IPS-18a (cell line): ENCODE data around the gene RANBP9.

ENCODE experiments used
- H3K27ac ChIP-seq: one replicate; pipeline ENCODE4 v1.5.1; 2013; ENCODE audit warnings: low read length
- H3K27me3 ChIP-seq: one replicate; pipeline ENCODE4 v1.6.1; 2013; ENCODE audit warnings: mild to moderate bottlenecking, low read length; ENCODE audit not compliant: control insufficient read depth, insufficient read depth
- H3K36me3 ChIP-seq: one replicate; pipeline ENCODE4 v1.6.1; 2013; ENCODE audit warnings: low read depth, low read length; ENCODE audit not compliant: control insufficient read depth
- H3K4me1 ChIP-seq: one replicate; pipeline ENCODE4 v1.6.1; 2013; ENCODE audit warnings: low read depth, low read length; ENCODE audit not compliant: control insufficient read depth
- H3K4me3 ChIP-seq: one replicate; pipeline ENCODE4 v1.5.1; 2013; ENCODE audit warnings: low read length
- H3K9ac ChIP-seq: one replicate; pipeline ENCODE4 v1.6.1; 2013; ENCODE audit warnings: mild to moderate bottlenecking, low read length, moderate library complexity
- H3K9me3 ChIP-seq: one replicate; pipeline ENCODE4 v1.6.1; 2013; ENCODE audit warnings: low read depth, low read length; ENCODE audit not compliant: control insufficient read depth

RANBP9 gene

GRCh38 chr6:13729891-13730290, 18.3 kb upstream of the RANBP9 start:
- H3K4me1 ChIP-seq = no peaks in the 10 kb centered on the region
- no peak overlapping the region for H3K27ac ChIP-seq
- no peaks in the 10 kb centered on the region for H3K36me3 ChIP-seq
- no peaks in the 10 kb centered on the region for H3K27me3 ChIP-seq
- H3K9ac ChIP-seq = no peak overlapping the region
- H3K4me3 ChIP-seq = no peak overlapping the region
- no peaks in the 10 kb centered on the region for H3K9me3 ChIP-seq

- no peak overlapping the region for H3K4me3 ChIP-seq
- no peak overlapping the region for H3K27ac ChIP-seq
- no peaks in the 10 kb centered on the region for H3K4me1 ChIP-seq
- H3K27me3 ChIP-seq = no peaks in the 10 kb centered on the region
- H3K9ac ChIP-seq = no peak overlapping the region
- H3K36me3 ChIP-seq = no peaks in the 10 kb centered on the region
- no peaks in the 10 kb centered on the region for H3K9me3 ChIP-seq
Measured at GRCh38 chr6:13725570-13725969, 13.9 kb upstream of the RANBP9 start.

GRCh38 chr6:13725052-13725451, 13.4 kb upstream of the RANBP9 start:
- Histone ChIP-seq H3K9ac (no peak overlapping the region), H3K4me1 (no peaks in the 10 kb centered on the region), H3K36me3 (no peaks in the 10 kb centered on the region), H3K27ac (no peak overlapping the region), H3K9me3 (no peaks in the 10 kb centered on the region), H3K27me3 (no peaks in the 10 kb centered on the region), H3K4me3 (no peak overlapping the region)

DNA sequence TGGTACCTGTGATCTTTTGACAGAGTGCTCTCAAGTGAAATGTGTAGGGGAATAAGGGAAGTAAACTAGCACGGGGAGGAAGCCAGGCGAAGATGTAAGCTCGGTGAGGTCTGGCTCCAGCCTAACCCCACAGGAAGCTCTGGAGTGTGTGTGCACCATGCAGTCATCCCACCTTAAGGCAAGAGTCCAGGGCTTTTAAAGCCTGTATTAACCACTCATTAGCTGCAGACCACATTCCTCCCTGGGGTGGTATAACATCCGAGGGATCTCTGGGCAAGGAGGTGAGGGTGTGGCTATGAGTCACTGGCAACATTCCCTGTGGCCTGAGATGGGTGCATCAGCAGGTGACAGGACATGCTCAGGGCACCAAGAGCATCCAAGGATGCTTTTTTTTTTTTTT, 12.5 kb upstream of the RANBP9 start:
- H3K4me3 ChIP-seq = no peak overlapping the region
- H3K36me3 ChIP-seq = no peaks in the 10 kb centered on the region
- H3K9ac ChIP-seq = no peak overlapping the region
- H3K27me3 ChIP-seq = no peaks in the 10 kb centered on the region
- no peaks in the 10 kb centered on the region for H3K4me1 ChIP-seq
- no peaks in the 10 kb centered on the region for H3K9me3 ChIP-seq
- H3K27ac ChIP-seq = no peak overlapping the region

DNA sequence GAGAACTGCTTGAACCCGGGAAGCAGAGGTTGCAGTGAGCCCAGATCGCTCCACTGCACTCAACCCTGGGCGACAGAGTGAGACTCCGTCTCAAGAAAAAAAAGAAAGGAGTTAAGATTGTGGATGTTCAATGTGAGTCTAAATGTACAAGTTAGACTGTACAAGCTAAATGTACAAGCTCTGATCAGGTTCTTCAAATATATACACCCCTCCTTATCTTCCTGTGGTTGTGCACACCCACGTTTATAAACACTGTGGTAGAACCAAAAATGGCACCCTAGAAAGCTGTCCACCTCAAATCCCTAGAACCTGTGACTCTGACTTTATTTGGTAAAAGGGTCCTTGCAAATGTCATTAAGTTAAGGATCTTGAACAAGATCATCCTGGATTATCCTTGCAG, 11.2 kb upstream of the RANBP9 start:
- H3K9me3 ChIP-seq = no peaks in the 10 kb centered on the region
- H3K36me3 ChIP-seq = no peaks in the 10 kb centered on the region
- H3K4me1 ChIP-seq = no peaks in the 10 kb centered on the region
- no peak overlapping the region for H3K9ac ChIP-seq
- H3K27ac ChIP-seq = no peak overlapping the region
- no peaks in the 10 kb centered on the region for H3K27me3 ChIP-seq
- no peak overlapping the region for H3K4me3 ChIP-seq

DNA sequence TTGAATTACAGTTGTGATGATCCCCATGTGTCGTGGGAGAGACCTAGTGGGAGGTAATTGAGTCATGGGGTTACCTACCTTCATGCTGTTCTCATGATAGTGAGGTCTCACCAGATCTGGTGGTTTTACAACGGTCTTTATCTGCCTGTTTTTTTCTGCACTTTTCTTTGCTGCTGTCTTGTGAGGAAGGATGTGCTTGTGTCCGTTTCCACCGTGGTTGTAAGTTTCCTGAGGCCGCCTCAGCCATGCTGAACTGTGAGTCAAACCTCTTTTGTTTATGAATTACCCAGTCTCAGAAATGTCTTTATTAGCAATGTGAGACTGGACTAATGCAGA, 6.5 kb upstream of the RANBP9 start:
- H3K4me3 ChIP-seq = no peak overlapping the region
- no peaks in the 10 kb centered on the region for H3K9me3 ChIP-seq
- H3K36me3 ChIP-seq = no peaks in the 10 kb centered on the region
- no peaks in the 10 kb centered on the region for H3K27me3 ChIP-seq
- no peaks in the 10 kb centered on the region for H3K4me1 ChIP-seq
- H3K27ac ChIP-seq = no peak overlapping the region
- no peak overlapping the region for H3K9ac ChIP-seq

DNA sequence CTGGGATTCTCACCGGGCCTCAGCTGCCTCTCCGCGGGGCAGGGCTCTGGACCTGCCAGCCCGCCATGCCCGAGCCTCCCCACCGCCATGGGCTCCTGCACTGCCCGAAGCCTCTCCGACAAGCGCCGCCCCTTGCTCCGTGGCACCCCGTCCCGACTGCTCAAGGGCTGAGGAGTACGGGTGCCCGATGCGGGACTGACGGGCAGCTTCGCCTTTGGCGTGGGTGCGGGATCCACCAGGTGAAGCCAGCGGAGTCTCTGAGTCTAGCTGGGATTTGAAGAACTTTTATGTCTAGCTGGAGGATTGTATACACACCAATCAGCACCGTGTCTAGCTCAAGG, 5.3 kb upstream of the RANBP9 start:
- H3K4me1 ChIP-seq = peaks cover 5% of the 10 kb centered on the region
- no peaks in the 10 kb centered on the region for H3K36me3 ChIP-seq
- H3K4me3 ChIP-seq = no peak overlapping the region
- H3K9me3 ChIP-seq = no peaks in the 10 kb centered on the region
- no peak overlapping the region for H3K27ac ChIP-seq
- H3K27me3 ChIP-seq = no peaks in the 10 kb centered on the region
- no peak overlapping the region for H3K9ac ChIP-seq

DNA sequence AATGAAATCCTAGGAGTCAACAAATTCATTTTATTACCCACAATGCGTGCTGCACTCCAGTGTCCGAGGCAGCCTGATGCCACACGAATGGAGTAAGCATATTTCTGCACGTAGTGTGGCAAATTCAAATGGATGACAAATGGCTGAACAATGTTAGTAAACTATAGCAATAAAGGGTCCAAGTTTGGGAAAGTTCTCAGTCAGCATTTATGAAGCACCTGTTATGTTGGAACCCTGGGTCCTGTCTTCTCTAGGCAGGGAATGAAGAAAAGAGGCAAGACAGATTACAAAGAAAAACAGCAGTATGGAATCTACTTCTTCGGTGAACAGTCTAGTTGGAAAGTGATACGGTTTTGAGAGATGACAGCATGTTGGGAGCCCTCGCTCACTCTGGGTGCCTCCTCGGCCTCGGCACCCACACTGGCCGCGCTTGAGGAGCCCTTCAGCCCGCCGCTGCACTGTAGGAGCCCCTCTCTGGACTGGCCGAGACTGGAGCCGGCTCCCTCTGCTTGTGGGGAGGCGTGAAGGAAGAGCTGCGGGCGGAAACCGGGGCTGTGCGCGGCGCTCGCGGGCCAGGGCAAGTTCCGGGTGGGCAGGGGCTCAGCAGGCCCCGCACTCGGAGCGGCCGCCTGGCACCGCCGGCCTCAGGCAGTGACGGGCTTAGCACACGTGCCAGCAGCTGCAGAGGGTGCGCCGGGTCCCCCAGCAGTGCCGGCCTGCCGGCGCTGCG, 4.8 kb upstream of the RANBP9 start:
- peaks cover 5% of the 10 kb centered on the region for H3K4me1 ChIP-seq
- H3K27ac ChIP-seq = no peak overlapping the region
- H3K9ac ChIP-seq = no peak overlapping the region
- H3K36me3 ChIP-seq = no peaks in the 10 kb centered on the region
- H3K9me3 ChIP-seq = no peaks in the 10 kb centered on the region
- no peak overlapping the region for H3K4me3 ChIP-seq
- no peaks in the 10 kb centered on the region for H3K27me3 ChIP-seq

DNA sequence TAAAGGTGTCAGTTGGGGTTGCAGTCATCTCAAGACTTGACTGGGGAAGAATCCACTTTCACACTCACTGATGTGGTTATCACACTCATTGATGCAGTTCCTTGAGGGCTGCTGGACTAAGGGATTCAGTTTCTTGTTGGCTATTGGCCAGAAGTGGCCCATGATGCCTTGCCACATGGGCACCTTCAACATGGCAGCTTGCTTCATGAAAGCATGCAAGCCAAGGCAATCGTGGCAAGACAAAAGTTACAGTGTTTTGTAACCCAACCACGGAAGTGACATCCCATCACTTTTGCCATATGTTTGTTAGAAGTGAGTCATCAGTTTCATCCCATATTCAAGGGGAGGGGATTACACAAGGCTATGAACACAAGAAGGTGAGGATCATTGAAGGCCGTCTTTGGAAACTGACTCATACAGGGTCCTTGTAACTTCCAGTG, 3.8 kb upstream of the RANBP9 start:
- Histone ChIP-seq H3K9me3 (no peaks in the 10 kb centered on the region), H3K27me3 (no peaks in the 10 kb centered on the region), H3K27ac (no peak overlapping the region), H3K4me3 (no peak overlapping the region), H3K4me1 (peaks cover 5% of the 10 kb centered on the region), H3K36me3 (no peaks in the 10 kb centered on the region), H3K9ac (no peak overlapping the region)

DNA sequence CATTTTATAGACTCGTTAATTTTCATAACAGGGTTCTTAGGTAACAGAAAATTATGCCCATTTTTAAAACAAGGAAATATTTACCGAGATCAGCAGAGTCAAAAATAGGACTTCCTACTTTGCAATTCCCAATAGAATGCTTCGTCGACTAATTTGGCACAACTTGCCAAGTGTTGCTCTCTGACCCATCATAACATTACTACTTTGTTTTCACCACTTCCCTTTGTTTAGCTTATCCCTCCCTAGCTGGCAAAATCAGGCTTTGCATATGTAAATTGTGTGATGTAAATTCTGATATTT, 914 bp upstream of the RANBP9 start:
- Histone ChIP-seq H3K9me3 (no peaks in the 10 kb centered on the region), H3K4me3 (peak overlapping the region; percentile 66), H3K27ac (no peak overlapping the region), H3K9ac (peak overlapping the region; percentile 65), H3K36me3 (no peaks in the 10 kb centered on the region), H3K27me3 (no peaks in the 10 kb centered on the region), H3K4me1 (peaks cover 20% of the 10 kb centered on the region)

GRCh38 chr6:13711324-13711732, 307 bp downstream of the RANBP9 start:
- Histone ChIP-seq H3K9ac (no peak overlapping the region), H3K27ac (no peak overlapping the region), H3K9me3 (no peaks in the 10 kb centered on the region), H3K36me3 (no peaks in the 10 kb centered on the region), H3K4me1 (peaks cover 20% of the 10 kb centered on the region), H3K27me3 (no peaks in the 10 kb centered on the region), H3K4me3 (peak overlapping the region; percentile 28)

DNA sequence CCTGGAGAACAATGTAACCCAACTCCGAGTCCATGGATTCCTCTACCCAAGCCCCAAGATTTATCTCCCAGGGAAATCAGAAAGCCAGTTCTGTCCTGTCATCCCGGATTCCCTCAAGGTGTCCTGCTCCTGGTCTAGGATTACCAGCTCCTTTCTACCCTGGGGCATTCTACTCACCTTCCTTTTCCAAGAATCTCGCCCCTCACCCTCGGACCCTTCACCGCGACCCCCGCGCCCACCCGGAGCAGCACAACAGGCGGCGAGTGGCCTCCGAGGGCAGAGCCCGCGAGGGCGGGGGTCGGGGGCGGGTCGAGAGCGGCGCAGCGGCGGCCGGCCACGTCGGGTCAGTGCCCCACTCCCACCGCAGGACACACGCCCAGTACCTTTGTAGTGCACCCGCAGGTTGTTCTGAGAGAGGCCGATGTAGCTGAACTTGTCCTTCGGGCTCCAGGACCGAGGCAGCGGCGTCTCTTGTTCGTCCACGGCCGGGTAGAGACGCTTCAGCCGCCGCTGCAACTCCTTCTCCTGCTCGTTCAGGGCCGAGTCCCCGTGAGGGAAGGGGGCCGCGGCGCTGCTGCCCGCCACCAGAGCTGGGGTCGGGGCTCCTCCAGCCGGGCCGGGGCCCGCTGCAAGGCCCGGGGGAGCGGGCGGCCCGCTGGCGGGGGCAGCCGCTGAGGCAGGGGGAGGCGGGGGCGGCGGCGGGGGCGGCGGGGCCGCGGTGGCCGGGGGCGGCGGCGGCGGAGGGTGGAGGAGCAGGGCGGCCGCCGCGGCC, 897 bp downstream of the RANBP9 start:
- H3K27ac ChIP-seq = peak overlapping the region; percentile 15
- H3K36me3 ChIP-seq = no peaks in the 10 kb centered on the region
- peak overlapping the region; percentile 44 for H3K9ac ChIP-seq
- H3K27me3 ChIP-seq = no peaks in the 10 kb centered on the region
- H3K9me3 ChIP-seq = no peaks in the 10 kb centered on the region
- peaks cover 20% of the 10 kb centered on the region for H3K4me1 ChIP-seq
- peak overlapping the region; percentile 93 for H3K4me3 ChIP-seq
